ENCODE results near the gene WBP1.
"Not testable (repeated sequence)": the region's sequence is repeated elsewhere in the genome, so short reads cannot be mapped to it uniquely, and the experiment has no call there.

The WBP1 gene

DNA sequence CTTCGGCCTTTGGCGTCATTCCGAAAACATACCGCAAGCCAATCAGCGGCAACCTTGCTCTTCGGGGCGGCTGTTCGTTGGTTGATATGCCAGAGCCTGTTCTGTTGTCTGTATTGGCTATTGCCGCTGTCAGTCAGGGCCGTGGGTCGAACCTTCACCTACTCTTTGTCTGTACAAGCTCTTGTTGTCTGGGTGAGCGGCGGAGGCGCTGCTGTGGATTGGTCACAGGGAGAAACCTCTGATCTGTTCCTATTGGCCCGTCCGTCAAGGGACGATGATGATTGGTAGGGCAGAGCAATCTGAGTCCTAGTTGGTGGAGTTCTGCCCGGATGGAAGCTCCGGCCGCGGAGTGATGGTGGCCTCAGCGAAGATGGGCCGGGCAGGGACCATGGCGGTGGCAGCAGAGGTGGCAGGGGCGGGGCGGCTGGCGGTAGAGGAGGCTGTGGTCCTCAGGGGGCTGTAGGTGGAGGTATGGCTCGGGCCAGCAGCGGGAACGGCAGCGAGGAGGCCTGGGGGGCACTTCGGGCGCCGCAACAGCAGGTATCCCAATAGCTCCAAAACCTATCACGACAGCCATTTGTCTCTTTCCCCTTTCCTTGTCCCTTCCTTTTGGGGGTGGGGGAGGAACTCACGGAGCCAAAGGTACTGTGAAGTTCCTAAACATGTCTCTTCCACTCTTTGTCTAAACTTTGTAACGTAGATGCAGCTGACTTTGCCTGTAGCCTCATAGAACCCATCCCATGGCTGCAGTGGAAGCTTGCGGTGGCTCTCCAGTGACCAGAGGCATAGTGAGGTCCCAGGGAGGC is at the start of gene WBP1:
WBP1 (plus strand) TSS at position 307 of the 806 bp plus-strand sequence; CDS start at position 472, 165 bp downstream.
- DNase-seq, result peak; percentile 100

DNA sequence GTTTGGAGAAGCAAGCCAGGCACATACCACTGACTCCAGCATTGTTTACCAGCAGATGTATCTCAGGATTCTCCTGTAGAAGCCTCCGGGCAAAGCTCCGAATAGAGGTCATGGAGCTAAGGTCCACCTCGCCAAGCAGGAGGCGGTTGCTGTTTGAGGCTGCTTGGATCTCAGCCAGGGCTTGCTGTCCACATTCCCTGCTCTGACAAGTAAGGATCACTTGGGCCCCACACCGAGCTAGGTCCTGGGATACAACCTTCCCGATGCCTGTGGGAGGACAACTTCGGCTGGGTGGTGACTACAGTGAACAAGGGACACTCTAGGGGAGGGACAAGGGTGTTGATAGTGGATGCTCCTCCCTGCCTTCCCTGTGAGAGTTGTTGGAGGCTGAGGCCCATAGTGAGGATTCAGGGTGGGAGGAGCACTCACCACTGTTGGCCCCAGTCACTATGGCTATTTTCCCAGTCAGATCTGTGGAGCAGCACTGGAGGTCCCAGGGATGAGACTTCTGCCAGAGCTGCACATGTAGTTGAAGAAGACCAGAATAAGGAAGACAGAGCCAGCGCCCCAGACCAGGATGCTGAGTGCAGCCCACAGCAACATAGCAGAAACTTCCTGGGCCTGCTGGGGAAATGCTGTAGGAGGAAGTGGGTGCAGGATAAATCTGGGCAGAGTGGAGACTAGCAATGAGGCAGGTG is 45.1 kb upstream of the WBP1 start:
- no peak for DNase-seq

DNA sequence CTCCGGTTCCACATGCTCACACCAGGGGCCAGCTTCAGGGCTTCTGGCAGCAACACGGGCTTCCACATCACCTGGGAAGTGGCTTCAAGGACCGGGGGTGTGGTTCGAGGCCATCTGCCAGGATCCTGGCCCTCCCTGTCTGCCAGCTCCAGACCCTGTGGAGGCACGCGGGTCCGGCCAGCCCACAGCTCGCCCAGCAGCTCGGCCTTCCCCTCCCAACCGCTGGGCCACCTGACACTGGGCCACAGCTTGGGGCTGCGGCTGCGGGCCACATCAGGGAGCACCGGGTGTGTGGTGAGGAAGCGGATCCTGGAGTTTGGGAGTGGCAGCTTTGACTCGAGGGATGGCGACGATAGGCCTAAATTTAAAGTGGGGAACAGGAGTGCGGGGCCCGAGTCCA is 43.8 kb upstream of the WBP1 start:
- no peak for DNase-seq

GRCh38 chr2:74414881-74415761 is 43.1 kb upstream of the WBP1 start:
- no peak for DNase-seq

- DNase-seq, result no peak
Measured at GRCh38 chr2:74415762-74416395, 42.4 kb upstream of the WBP1 start.

GRCh38 chr2:74416778-74417177 is 41.5 kb upstream of the WBP1 start:
- no peak for DNase-seq

DNA sequence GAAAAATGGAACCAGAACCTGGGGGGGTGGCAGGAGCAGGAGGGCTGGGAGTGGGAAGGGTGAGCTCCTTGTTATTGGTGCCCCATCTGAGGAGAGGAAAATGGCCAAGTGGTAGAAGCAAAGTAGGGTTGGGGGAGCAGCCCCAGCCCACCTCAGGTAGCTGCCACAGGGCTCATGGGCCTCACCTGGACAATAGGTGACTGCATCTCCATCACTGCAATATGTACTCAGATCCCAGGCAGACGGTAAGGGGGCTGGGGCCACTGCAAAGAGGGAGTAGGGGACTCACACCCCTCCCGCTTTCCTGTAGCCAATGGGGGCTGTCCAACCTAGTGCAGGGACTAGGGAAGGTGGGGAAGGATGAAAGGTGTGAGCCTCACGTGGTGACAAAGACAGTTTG is 41.0 kb upstream of the WBP1 start:
- no peak for DNase-seq

GRCh38 chr2:74417763-74418162 is 40.5 kb upstream of the WBP1 start:
- DNase-seq, result no peak

DNA sequence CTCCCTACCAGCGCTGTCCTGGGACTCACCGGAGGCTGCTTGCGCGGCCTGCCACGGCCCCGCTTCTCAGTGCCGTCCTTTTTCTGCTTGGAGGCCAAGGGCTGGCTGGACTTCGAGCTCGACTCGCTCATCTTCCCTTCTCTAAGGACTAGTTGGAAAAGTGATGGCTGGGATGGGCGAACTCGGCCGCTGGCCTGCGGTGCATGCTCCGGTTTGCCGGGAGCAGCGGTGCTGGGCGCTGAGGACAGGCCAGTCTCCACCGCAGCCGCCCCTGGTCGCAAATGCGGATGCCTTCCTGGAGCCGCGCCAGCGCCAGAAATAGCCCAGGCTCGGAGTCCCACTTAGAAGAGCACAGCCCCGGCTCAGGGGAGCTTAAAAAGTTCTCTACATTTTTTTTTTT is 39.9 kb upstream of the WBP1 start:
- no peak for DNase-seq

DNA sequence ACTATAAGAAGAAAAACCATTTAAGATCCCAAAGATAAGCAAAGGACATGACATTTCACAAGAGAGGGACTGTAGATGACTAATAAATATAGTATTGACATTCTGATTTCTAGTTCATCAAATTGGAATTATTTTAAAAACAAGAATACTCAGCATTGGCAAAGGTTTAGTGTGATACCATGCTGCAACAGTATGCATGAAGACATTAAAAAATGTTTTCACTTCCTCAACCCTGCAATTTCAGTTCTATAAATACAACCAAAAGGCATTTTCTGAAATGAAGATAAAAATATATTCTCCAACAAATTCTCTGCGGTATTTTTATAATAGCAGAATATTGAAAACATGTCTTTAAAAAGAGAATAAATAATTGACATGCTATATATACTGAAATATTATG is 38.9 kb upstream of the WBP1 start:
- DNase-seq, result no peak

DNA sequence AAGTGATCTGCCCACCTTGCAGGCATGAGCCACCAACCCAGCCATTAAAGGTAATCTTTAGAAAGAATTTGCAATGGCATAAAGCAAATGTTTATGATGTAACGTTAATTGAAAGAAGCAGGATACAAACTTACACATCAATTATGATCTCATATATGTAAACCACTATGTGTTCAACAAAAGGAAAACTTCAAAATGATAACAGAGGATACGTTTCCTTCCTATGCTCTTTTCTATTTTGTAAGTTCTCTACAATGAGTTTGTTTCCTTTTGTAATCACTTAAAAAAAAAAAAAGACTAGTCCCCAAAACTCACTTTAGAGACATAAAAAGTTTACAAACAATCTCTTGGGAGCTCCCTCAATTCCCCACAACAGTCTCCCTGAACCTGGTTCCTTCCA is 38.2 kb upstream of the WBP1 start:
- DNase-seq, result no peak

GRCh38 chr2:74420443-74421103 is 37.7 kb upstream of the WBP1 start:
- not testable (repeated sequence) for DNase-seq

DNA sequence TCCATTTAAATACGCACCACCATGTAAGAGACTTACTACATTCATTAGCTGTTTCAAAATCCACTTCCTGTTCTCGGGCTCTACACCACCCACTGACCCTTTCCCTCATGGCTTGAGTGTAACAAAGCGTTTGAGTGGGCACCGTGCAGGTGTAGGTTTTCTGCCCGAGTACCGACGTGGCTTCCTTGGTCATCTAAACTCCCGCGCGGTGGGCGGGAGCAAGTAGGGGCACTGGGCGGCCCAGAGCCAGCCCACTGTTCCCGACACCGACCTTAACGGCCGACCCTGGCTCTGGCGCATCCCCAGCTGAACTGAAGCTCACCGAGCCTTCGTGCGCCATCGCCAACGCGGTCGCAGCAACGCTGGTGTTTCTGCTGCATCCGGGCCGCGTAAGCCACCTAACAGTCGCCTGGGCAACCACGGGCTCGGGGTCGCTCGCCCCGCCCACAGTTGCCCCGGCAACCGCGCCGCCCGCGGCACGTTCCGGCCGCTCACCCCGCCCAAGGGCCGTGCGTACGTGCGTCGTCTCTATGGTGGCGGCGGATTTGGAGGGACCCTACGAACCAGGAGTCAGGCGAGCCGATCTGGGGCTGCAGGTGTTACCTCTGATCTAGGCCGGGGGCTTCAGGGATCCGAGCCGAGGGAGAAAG is 36.9 kb upstream of the WBP1 start, which contains the start of the genes C2orf81 and WDR54:
C2orf81 (minus strand) TSS at position 399 of the 650 bp plus-strand sequence; CDS start at position 340, 59 bp downstream.
WDR54 (plus strand) TSS at position 510 of the 650 bp plus-strand sequence. CDS start 424 bp downstream, outside the sequence.
- DNase-seq, result peak; percentile 95

GRCh38 chr2:74423231-74424095 is 34.8 kb upstream of the WBP1 start:
- DNase-seq, result no peak

GRCh38 chr2:74424139-74424992 is 33.9 kb upstream of the WBP1 start:
- no peak for DNase-seq

DNA sequence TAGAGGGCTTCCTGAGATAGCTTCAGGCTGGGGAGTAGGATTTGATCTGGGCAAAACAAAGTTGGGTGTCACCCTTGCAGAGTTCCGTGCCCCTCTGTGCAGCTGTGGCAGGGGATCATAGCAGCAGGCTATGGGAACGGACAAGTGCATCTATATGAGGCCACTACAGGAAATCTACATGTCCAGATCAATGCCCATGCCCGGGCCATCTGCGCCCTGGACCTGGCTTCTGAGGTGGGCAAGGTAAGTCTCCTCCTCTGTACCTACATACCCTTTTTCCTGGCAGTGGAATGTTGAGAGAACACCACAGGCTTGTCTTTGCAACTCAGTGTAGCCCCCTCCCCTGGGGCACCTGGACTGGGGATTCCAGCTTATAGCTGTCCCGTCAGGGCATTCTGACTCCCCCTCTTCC is 33.2 kb upstream of the WBP1 start:
- no peak for DNase-seq

DNA sequence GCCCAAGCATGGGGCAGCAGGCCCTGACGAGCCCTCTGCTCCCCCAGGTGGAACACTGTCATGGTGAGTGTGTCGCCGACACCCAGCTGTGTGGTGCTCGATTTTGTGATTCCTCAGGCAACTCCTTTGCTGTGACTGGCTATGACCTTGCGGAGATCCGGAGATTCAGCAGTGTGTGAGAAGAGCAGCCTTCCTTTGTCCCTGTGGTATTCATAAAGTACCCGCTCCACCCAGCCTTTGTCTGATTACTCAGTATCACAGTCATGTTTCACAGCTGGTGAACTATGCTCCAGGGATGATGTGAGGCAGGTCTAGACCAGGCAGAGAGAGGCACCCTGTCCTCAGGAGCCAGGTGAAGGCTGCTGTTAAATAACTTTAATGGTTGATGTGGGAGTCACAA is 32.7 kb upstream of the WBP1 start:
- no peak for DNase-seq

GRCh38 chr2:74426181-74426758 is 32.0 kb upstream of the WBP1 start:
- no peak for DNase-seq

DNA sequence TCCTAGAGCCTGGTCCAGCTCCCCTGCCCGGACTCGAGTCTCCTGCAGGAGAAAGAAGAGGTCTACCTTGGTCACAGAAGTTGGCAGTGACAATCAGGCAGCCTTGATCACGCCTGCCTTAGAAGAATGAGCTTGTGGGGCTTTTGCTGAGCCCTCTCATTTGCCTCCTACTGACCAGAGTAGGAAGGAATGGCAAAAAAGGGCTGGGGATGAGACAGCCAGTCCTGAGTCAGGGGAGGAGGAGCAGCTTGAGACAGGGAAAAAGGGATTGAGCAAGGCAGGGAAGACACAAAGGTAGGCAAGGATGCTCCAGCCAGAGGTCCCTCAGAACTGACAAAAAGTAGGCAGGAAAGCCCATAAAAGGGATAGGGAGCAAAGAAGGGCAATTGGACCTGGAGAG is 30.7 kb upstream of the WBP1 start:
- no peak for DNase-seq
